Parathyroid adenoma (tissue), 2 donors: ENCODE results near the gene NSMF.
"Not testable (repeated sequence)": the region's sequence is repeated elsewhere in the genome, so short reads cannot be mapped to it uniquely, and the experiment has no call there.

Experiments
- H2AFZ ChIP-seq: fragments of 300-600 bp; sonication (generic); one replicate; pipeline ENCODE4 v1.7.0; 2017; ENCODE audit warnings: antibody characterized with exemption, mild to moderate bottlenecking
- H3K27ac ChIP-seq: fragments of 300-600 bp; sonication (generic); one replicate; pipeline ENCODE4 v1.7.0; 2017
- H3K27me3 ChIP-seq: fragments of 300-600 bp; sonication (generic); one replicate; pipeline ENCODE4 v1.7.0; 2017; ENCODE audit warnings: low read length; ENCODE audit not compliant: control insufficient read depth, insufficient read depth
- H3K36me3 ChIP-seq: fragments of 300-600 bp; sonication (generic); one replicate; pipeline ENCODE4 v1.7.0; 2017; ENCODE audit warnings: low read length; ENCODE audit not compliant: control insufficient read depth, insufficient read depth
- H3K4me1 ChIP-seq: fragments of 300-600 bp; sonication (generic); one replicate; pipeline ENCODE4 v1.7.0; 2017; ENCODE audit warnings: control low read depth
- H3K4me2 ChIP-seq: fragments of 300-600 bp; sonication (generic); one replicate; pipeline ENCODE4 v1.7.0; 2017; ENCODE audit warnings: low read length
- H3K4me3 ChIP-seq: fragments of 300-600 bp; sonication (generic); one replicate; pipeline ENCODE4 v1.7.0; 2017; ENCODE audit warnings: low read depth, low read length
- H3K79me2 ChIP-seq: fragments of 300-600 bp; sonication (generic); one replicate; pipeline ENCODE4 v1.7.0; 2017; ENCODE audit warnings: control low read depth
- H3K9ac ChIP-seq: fragments of 300-600 bp; sonication (generic); one replicate; pipeline ENCODE4 v1.7.0; 2017; ENCODE audit warnings: mild to moderate bottlenecking
- H3K9me3 ChIP-seq: fragments of 300-600 bp; sonication (generic); one replicate; pipeline ENCODE4 v1.7.0; 2017; ENCODE audit warnings: low read length; ENCODE audit not compliant: control insufficient read depth
- TF ChIP-seq, protein P1 (sequence below): fragments of 300-600 bp; sonication (generic); IDR thresholded peaks from one replicate; pipeline ENCODE4 v1.7.0; 2017; ENCODE audit warnings: antibody characterized with exemption, mild to moderate bottlenecking
- donor health status: primary hyperparathyroidism.

Gene NSMF

DNA sequence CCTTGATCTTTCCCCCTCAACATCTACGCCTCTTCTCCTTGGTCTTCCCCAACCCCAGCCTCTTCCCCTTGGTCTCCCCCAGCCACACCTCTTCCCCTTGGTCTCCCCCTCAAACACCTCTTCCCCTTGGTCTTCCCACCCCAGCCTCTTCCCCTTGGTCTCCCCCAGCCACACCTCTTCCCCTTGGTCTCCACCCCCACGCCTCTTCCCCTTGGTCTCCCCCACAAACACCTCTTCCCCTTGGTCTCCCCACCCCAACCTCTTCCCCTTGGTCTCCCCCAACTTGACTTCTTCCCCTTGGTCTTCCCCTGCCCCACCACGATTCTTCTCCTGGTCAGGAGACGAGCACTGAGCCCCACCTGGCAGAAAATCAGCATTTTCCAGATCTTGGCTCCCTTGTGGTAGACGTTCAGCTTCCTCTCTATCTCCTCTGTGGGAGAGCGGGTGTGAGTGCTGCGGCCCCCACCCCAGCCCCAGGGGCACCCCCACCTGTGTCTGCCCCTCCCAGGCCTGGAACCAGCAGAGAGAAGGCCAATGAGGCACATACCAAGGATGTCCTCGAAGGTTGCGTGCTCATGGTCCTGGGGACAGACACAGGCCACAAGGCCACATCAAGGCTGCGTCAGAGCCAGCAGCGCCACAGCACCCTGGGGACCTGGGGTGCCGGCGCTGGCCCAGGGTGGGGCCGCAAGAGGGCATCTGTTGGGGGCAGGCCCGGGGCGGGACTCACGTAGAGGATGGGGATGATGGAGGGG is 7.0 kb downstream of the NSMF start:
- H3K4me3 ChIP-seq = no peak overlapping the region
- H3K4me2 ChIP-seq = no peak overlapping the region
- no peaks in the 10 kb centered on the region for H3K9me3 ChIP-seq
- no peak overlapping the region for H3K27ac ChIP-seq
- H3K4me1 ChIP-seq = no peaks in the 10 kb centered on the region
- H2AFZ ChIP-seq = no peak overlapping the region
- no peak overlapping the region for H3K9ac ChIP-seq
- no peaks in the 10 kb centered on the region for H3K79me2 ChIP-seq
- TF ChIP-seq, protein P1, sequence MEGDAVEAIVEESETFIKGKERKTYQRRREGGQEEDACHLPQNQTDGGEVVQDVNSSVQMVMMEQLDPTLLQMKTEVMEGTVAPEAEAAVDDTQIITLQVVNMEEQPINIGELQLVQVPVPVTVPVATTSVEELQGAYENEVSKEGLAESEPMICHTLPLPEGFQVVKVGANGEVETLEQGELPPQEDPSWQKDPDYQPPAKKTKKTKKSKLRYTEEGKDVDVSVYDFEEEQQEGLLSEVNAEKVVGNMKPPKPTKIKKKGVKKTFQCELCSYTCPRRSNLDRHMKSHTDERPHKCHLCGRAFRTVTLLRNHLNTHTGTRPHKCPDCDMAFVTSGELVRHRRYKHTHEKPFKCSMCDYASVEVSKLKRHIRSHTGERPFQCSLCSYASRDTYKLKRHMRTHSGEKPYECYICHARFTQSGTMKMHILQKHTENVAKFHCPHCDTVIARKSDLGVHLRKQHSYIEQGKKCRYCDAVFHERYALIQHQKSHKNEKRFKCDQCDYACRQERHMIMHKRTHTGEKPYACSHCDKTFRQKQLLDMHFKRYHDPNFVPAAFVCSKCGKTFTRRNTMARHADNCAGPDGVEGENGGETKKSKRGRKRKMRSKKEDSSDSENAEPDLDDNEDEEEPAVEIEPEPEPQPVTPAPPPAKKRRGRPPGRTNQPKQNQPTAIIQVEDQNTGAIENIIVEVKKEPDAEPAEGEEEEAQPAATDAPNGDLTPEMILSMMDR = no peak
- no peaks in the 10 kb centered on the region for H3K36me3 ChIP-seq
- no peaks in the 10 kb centered on the region for H3K27me3 ChIP-seq

DNA sequence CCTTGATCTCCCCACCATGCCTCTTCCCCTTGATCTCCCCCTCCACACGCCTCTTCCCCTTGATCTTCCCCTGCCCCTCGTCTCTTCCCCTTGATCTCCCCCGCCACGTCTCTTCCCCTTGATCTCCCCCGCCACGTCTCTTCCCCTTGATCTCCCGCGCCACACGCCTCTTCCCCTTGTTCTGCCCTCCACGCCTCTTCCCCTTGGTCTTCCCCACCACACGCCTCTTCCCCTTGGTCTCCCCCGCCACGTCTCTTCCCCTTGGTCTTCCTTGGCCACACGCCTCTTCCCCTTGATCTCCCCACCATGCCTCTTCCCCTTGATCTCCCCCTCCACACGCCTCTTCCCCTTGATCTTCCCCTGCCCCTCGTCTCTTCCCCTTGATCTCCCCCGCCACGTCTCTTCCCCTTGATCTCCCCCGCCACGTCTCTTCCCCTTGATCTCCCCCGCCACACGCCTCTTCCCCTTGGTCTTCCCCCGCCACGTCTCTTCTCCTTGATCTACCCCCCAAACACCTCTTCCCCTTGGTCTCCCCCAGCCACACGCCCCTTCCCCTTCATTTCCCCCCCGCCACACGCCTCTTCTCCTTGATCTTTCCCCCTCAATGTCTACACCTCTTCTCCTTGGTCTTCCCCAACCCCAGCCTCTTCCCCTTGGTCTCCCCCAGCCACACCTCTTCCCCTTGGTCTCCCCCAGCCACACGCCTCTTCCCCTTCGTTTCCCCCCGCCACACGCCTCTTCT is 7.7 kb downstream of the NSMF start:
- H3K27ac ChIP-seq, H3K4me3 ChIP-seq, H3K79me2 ChIP-seq, H3K9me3 ChIP-seq, H3K36me3 ChIP-seq, H3K4me2 ChIP-seq, H3K27me3 ChIP-seq, H3K4me1 ChIP-seq, H2AFZ ChIP-seq, H3K9ac ChIP-seq: not testable (repeated sequence)

DNA sequence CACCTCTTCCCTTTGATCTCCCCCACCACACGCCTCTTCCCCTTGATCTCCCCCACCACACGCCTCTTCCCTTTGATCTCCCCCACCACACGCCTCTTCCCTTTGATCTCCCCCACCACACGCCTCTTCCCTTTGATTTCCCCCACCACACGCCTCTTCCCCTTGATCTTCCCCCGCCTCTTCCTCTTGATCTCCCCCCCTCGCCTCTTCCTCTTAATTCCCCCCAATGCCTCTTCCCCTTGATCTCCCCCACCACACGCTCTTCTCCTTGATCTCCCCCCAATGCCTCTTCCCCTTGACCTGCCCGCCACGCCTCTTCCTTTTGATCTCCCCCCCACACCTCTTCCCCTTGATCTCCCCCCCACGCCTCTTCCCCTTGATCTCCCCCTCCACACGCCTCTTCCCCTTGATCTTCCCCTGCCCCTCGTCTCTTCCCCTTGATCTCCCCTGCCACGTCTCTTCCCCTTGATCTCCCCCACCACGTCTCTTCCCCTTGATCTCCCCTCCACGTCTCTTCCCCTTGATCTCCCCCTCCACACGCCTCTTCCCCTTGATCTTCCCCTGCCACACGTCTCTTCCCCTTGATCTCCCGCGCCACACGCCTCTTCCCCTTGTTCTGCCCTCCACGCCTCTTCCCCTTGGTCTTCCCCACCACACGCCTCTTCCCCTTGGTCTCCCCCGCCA is 8.5 kb downstream of the NSMF start:
- not testable (repeated sequence) for H3K79me2 ChIP-seq, H3K4me2 ChIP-seq, H3K9ac ChIP-seq, H3K9me3 ChIP-seq, H3K27me3 ChIP-seq, H2AFZ ChIP-seq, H3K36me3 ChIP-seq, H3K4me3 ChIP-seq, H3K4me1 ChIP-seq, H3K27ac ChIP-seq

DNA sequence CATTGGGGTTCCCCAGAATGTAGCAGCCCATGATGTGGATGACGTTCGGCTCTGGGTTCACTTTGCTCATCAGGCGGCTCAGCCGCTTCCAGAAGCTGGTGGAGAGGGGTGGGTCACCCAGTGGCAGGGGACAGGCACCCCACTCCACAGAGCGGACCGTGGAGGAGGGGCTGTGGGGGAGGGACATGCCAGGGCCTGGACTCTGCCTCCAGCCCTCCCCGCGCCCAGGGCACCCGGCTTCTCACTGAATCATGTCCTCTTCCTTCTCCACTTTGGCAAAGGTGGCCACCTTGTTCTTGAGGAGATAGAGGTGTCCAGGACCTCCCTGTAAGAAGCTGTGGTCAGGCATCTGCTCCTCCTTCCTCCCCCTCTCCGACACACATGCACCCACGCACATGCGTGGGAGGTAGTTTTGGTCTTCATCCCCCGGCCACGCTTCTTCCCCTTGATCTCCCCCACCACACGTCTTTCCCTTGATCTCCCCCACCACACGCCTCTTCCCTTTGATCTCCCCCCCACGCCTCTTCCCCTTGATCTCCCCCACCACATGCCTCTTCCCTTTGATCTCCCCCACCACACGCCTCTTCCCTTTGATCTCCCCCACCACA is 9.1 kb downstream of the NSMF start:
- Histone ChIP-seq H3K4me3 (no peak overlapping the region), H3K79me2 (no peaks in the 10 kb centered on the region), H3K4me1 (no peaks in the 10 kb centered on the region), H2AFZ (no peak overlapping the region), H3K4me2 (no peak overlapping the region), H3K9ac (no peak overlapping the region), H3K27me3 (no peaks in the 10 kb centered on the region), H3K27ac (no peak overlapping the region), H3K36me3 (no peaks in the 10 kb centered on the region), H3K9me3 (no peaks in the 10 kb centered on the region)
- TF ChIP-seq, protein P1 = no peak

DNA sequence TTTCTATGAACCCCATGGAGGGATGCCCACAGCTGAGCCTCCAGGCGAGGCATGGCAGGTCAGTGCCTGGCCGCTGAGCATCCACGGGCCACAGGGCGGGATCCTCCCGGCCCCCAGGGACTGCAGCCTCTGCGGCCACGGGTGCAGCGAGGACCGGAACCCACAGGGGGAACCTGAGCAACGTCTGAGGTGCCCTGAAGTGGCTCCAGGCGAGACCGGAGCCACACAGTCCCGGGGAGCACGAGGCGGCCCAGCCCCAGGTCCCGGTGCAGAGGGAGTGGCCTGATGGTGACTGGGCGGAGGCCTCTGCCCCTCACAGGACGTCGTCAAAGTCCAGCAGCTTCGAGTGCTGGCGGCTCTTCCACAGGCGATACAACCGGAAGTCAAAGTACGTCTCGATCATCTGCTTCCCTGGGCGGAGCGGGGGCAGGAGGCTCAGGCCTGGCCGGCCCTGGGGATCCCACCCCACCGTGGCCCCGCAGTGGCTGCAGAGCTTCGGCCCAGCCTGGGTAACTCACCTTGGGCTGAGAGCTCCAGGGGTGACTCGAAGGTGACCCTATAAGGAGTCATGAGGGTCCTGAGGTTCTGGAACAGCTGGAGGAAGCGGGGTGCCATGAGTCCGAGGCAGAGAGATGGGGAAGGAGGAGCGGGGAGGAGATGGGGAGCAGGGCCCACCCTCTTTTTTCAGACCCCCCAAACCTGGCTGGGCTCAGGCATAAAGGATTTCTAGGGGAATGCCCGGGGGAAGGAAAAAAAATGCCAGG is 9.9 kb downstream of the NSMF start:
- Histone ChIP-seq H3K4me1 (no peaks in the 10 kb centered on the region), H3K4me2 (no peak overlapping the region), H3K9me3 (no peaks in the 10 kb centered on the region), H3K27me3 (no peaks in the 10 kb centered on the region), H2AFZ (no peak overlapping the region), H3K79me2 (no peaks in the 10 kb centered on the region), H3K9ac (no peak overlapping the region), H3K27ac (no peak overlapping the region), H3K4me3 (no peak overlapping the region), H3K36me3 (no peaks in the 10 kb centered on the region)
- TF ChIP-seq, protein P1 = no peak
